ENCODE results near the gene FAM76A.

GRCh38 chr1:27773826-27774445 lies 48.2 kb downstream of the FAM76A start:
- TF ChIP-seq TCF4 (CRISPR knock-in tag; IDR thresholded peaks at IDR 0.05; ENCODE audit: borderline replicate concordance) = no peak
- TF ChIP-seq CREB5 (CRISPR knock-in tag; IDR thresholded peaks at IDR 0.05; ENCODE audit: low read depth) = no peak
- no peak for TF ChIP-seq ZNF8 (CRISPR knock-in tag; IDR thresholded peaks at IDR 0.05)
- TF ChIP-seq TOX (CRISPR knock-in tag; IDR thresholded peaks at IDR 0.05; ENCODE audit: borderline replicate concordance) = no peak
- no peak for TF ChIP-seq BACH2 (CRISPR knock-in tag; IDR thresholded peaks at IDR 0.05; ENCODE audit: borderline replicate concordance)
- no peak for TF ChIP-seq PATZ1 (CRISPR knock-in tag; IDR thresholded peaks at IDR 0.05; ENCODE audit: borderline replicate concordance)
- TF ChIP-seq SNAI2 (CRISPR knock-in tag; IDR thresholded peaks at IDR 0.05) = no peak
- no peak for TF ChIP-seq ESRRG (CRISPR knock-in tag; IDR thresholded peaks at IDR 0.05)
